Thoracic aorta (tissue), 2 donors: Measurements from ENCODE around the gene RELL1. TPM values are rescaled to one million over a fixed set of nuclear protein-coding genes. Genes with fewer than 3 reads are reported as not detected.

ENCODE experiments used
- ATAC-seq: fragments of 150-250 bp; one replicate; pipeline ENCODE4 v1.8.0; 2017; ENCODE audit warnings: low read depth; ENCODE audit not compliant: insufficient number of reproducible peaks, low FRiP score
- DNase-seq: peaks from one replicate; pipeline ENCODE4 v3.0.0-alpha.2; 2020; ENCODE audit warnings: low spot score
- H3K27ac ChIP-seq, 2 donors: fragments of 200-600 bp; sonication (generic); 1 replicate in 1 of 2; 2 replicates in 1 of 2; pipeline ENCODE4 v1.5.1; 2016; ENCODE audit warnings: mild to moderate bottlenecking in 2 of 2, moderate library complexity in 2 of 2
- H3K27me3 ChIP-seq: fragments of 200-600 bp; sonication (generic); replicated peaks from 2 replicates; pipeline ENCODE4 v1.6.0; 2016; ENCODE audit warnings: mild to moderate bottlenecking; ENCODE audit not compliant: insufficient read depth
- H3K36me3 ChIP-seq: fragments of 200-600 bp; sonication (generic); one replicate; pipeline ENCODE4 v1.5.1; 2016
- H3K4me1 ChIP-seq, 2 donors: fragments of 200-600 bp; sonication (generic); 1 replicate in 1 of 2; 2 replicates in 1 of 2; pipeline versions ENCODE4 v1.5.1 to v1.6.0; 2016; ENCODE audit warnings: low read depth in 2 of 2, mild to moderate bottlenecking in 1 of 2; ENCODE audit not compliant: control insufficient read depth in 1 of 2
- H3K4me3 ChIP-seq: fragments of 200-600 bp; sonication (generic); 2 replicates; pipeline ENCODE4 v1.5.1; 2016; ENCODE audit warnings: mild to moderate bottlenecking
- H3K9me3 ChIP-seq: fragments of 200-600 bp; sonication (generic); 2 replicates; pipeline ENCODE4 v1.5.1; 2016
- total RNA-seq, 2 donors: library from RNA; depleted of rRNA; stranded (reverse); fragments of >200 nt; gene quantifications; one replicate each; pipeline versions ENCODE4 v1.1.0 to v1.2.3, GENCODE V29; 2016
- TF ChIP-seq, protein P1 (sequence below): fragments of 200-600 bp; sonication (generic); IDR thresholded peaks from one replicate; pipeline ENCODE4 v1.5.1; 2019; ENCODE audit warnings: antibody characterized with exemption

Gene RELL1
- total RNA-seq, 2 donors from 2014 or later = 46.7 to 69.3 TPM

DNA sequence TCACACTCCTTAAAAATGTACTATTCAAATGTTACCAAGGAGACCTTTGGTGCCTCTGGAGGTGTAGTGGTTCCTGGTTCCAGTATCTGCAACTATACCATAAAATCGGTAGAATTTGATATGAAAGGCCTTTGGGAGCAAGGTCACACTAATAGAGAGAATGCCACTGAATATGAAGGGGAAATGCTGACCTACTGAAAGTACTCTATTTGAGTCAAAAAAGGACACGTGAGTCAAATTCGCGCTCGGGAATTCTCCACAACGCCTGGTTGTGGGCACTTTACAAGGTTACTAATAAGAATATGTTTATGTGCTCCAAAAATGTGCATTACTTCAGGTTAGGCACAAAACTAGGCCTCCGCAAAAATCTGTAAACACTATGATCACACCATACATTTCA is 39.5 kb upstream of the RELL1 start:
- DNase-seq (no peak), ATAC-seq (no peak)
- TF ChIP-seq, protein P1, sequence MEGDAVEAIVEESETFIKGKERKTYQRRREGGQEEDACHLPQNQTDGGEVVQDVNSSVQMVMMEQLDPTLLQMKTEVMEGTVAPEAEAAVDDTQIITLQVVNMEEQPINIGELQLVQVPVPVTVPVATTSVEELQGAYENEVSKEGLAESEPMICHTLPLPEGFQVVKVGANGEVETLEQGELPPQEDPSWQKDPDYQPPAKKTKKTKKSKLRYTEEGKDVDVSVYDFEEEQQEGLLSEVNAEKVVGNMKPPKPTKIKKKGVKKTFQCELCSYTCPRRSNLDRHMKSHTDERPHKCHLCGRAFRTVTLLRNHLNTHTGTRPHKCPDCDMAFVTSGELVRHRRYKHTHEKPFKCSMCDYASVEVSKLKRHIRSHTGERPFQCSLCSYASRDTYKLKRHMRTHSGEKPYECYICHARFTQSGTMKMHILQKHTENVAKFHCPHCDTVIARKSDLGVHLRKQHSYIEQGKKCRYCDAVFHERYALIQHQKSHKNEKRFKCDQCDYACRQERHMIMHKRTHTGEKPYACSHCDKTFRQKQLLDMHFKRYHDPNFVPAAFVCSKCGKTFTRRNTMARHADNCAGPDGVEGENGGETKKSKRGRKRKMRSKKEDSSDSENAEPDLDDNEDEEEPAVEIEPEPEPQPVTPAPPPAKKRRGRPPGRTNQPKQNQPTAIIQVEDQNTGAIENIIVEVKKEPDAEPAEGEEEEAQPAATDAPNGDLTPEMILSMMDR = no peak
- no peak overlapping the region for H3K4me3 ChIP-seq
- no peaks in the 10 kb centered on the region for H3K27me3 ChIP-seq
- H3K9me3 ChIP-seq = no peaks in the 10 kb centered on the region
- H3K27ac ChIP-seq = no peak overlapping the region
- no peaks in the 10 kb centered on the region for H3K4me1 ChIP-seq
- H3K36me3 ChIP-seq = no peaks in the 10 kb centered on the region

DNA sequence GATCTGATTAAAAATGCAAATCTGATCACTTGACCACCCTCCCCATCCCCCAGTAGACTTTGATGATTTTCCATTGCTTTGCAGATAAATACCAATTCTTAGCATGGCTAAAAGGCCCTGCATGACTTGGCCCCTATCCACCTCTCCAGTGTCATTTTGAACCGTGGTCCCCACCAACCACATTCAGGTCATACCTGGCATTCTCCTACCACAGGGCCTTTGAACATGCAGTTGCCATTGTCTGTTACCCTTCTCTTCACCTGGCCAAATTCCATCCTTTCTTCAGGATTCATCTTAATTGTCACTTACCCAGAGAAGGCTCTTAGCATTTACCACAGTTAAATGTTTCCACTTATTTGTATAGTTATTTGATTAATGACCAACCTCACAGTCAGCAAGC is 36.9 kb upstream of the RELL1 start:
- Histone ChIP-seq H3K27ac (no peak overlapping the region), H3K4me3 (no peak overlapping the region), H3K36me3 (no peaks in the 10 kb centered on the region), H3K9me3 (no peaks in the 10 kb centered on the region), H3K4me1 (no peaks in the 10 kb centered on the region), H3K27me3 (no peaks in the 10 kb centered on the region)
- DNase-seq = no peak
- ATAC-seq = no peak
- TF ChIP-seq, protein P1 = no peak

DNA sequence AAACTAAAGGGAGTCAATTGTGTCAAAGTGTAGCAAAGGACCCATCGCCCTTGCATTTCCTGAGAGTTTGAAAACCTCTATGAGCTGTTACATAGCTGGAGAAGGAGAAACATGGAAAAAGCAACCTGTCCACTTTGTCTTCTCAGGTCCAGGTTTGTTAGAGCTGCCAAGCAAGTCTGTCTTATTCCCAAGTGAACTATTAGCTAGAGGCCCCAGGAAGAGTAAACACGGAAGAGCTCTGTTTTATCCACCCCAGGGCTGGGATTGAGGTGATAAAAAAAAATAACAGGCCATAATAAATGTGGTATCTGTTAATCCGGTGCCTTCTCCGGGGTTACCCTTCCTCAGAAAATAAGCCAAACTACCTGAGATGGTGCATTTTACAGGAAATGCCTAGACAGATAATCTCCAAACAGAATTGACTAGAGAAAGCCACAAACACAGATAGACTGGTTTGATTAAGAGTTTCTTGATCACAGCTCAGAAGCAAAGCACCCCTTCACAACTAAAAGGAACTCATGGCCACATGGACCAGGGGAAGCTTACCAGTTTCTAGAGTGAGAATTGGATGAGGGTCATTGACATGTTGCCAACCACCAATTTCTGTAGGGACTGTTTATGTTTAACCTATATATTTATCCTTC is 35.9 kb upstream of the RELL1 start:
- Histone ChIP-seq H3K9me3 (no peaks in the 10 kb centered on the region), H3K36me3 (no peaks in the 10 kb centered on the region), H3K27me3 (no peaks in the 10 kb centered on the region), H3K4me1 (no peaks in the 10 kb centered on the region), H3K27ac (no peak overlapping the region), H3K4me3 (no peak overlapping the region)
- ATAC-seq (no peak), DNase-seq (no peak)
- TF ChIP-seq, protein P1 = no peak

DNA sequence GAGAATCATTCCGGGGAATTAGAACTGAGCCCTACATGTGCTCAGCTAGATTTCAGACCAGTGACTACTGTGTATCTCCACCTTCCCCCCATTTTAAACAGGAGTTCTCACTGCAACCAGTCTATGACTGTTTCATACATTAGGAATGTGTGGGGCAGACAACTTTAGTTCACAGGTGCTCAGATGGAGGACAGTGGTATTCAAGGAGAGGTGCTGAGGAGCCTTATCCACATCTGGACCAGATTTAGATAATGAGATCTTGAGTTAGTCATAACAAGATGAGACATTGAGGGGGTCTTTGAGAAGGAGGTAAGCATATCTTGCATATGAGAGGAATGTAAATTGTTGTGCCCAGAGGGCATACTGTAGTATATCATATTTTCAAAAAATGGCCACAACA is 32.8 kb upstream of the RELL1 start:
- Histone ChIP-seq H3K9me3 (no peaks in the 10 kb centered on the region), H3K4me3 (no peak overlapping the region), H3K27ac (no peak overlapping the region), H3K36me3 (no peaks in the 10 kb centered on the region), H3K4me1 (no peaks in the 10 kb centered on the region), H3K27me3 (no peaks in the 10 kb centered on the region)
- DNase-seq (no peak), ATAC-seq (no peak)
- TF ChIP-seq, protein P1 = no peak

DNA sequence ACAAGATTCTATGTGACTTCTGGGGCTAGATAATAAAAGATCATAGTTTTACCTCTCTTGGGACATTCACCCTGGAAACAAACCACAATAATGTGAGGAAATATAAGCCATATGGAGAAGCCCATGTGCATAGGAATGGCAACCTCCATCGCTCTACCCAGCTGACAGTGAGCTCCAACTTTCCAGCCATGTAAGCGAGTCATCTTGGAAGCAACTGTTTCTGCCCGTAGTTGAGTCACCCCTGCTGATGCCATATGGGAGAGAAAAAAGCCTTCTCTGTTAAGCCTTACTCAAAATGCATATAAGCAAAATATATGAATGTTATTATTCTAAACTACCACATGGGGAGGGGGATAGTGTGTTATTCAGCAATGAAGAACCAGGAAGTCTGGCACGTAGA is 31.4 kb upstream of the RELL1 start:
- Histone ChIP-seq H3K36me3 (no peaks in the 10 kb centered on the region), H3K27me3 (no peaks in the 10 kb centered on the region), H3K4me3 (no peak overlapping the region), H3K4me1 (no peaks in the 10 kb centered on the region), H3K9me3 (no peaks in the 10 kb centered on the region), H3K27ac (no peak overlapping the region)
- no peak for ATAC-seq
- DNase-seq = no peak
- TF ChIP-seq, protein P1 = no peak
